ENCODE measurements around the gene LRMDA. TPM values are rescaled to one million over a fixed set of nuclear protein-coding genes. Genes with fewer than 3 reads are reported as not detected.

The LRMDA gene
- total RNA-seq, 1 experiment from 2014 or later, result not detected

DNA sequence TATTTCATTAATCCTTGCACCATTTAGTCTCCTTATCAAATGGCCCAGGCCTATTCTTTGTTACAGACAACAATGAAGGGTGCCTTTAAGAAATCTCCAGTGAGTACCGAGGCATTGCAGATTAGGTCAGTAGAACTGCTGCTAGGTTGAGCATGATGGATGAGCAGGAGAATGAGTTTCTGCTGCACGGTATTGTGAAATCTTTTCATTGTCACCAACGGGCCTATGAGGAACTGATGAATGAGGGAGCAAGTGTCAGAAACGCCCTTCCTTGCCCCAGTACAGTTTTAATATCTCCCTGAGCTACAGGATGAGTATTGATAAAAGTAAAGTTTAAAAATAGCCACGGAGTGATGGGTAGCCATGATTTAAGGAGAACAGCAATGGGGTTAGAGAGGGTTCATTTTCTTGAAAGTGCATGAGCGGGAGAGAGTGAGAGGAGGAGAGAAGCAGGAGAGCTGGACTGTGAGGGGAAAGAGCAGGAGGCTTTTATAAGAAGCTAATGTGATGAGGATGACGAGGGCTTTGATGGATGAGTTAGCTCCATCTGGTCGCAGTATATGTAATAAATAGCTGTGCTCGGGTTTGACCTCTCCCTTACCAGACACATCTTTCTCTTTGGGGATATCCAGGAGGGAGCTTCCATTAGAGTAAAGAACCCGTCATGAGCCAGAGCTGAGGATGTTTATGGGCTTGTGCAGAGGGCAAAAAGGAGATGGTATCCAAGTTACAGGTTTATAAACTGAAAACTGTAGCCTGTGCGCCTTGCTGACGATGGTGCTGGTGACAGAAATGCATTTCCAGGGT lies 526.1 kb downstream of the LRMDA start:
- TF ChIP-seq, protein P1, sequence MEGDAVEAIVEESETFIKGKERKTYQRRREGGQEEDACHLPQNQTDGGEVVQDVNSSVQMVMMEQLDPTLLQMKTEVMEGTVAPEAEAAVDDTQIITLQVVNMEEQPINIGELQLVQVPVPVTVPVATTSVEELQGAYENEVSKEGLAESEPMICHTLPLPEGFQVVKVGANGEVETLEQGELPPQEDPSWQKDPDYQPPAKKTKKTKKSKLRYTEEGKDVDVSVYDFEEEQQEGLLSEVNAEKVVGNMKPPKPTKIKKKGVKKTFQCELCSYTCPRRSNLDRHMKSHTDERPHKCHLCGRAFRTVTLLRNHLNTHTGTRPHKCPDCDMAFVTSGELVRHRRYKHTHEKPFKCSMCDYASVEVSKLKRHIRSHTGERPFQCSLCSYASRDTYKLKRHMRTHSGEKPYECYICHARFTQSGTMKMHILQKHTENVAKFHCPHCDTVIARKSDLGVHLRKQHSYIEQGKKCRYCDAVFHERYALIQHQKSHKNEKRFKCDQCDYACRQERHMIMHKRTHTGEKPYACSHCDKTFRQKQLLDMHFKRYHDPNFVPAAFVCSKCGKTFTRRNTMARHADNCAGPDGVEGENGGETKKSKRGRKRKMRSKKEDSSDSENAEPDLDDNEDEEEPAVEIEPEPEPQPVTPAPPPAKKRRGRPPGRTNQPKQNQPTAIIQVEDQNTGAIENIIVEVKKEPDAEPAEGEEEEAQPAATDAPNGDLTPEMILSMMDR (conservative IDR thresholded peaks at IDR 0.05; ENCODE audit: low read depth, low read length), result no peak
- TF ChIP-seq EZH2 (IDR thresholded peaks at IDR 0.05; ENCODE audit: borderline replicate concordance, low read depth, low read length, poor library complexity, severe bottlenecking), result no peak
- Histone ChIP-seq H3K27ac (ENCODE audit: low read depth, low read length, poor library complexity, severe bottlenecking) (no peak overlapping the region), H3K9me3 (ENCODE audit: low read depth, low read length, poor library complexity, severe bottlenecking) (no peaks in the 10 kb centered on the region), H3K27me3 (replicated peaks; ENCODE audit: insufficient read depth, low read depth, low read length, poor library complexity) (peaks cover 14% of the 10 kb centered on the region), H3K4me3 (ENCODE audit: low read depth, low read length, poor library complexity, severe bottlenecking) (no peak overlapping the region), H3K4me1 (ENCODE audit: insufficient read depth, low read length, poor library complexity, severe bottlenecking) (no peaks in the 10 kb centered on the region), H3K36me3 (ENCODE audit: insufficient read depth, low read length, poor library complexity, severe bottlenecking) (no peaks in the 10 kb centered on the region)
- POLR2A ChIA-PET (ENCODE audit: low non-redundant PET), result interaction anchor here (0.9 kb wide), 1 partner anchor 12 kb away, joined by 3 read pairs; no protein-coding TSS in a partner anchor
- CTCF ChIA-PET, result no interaction called here
- no peak for DNase-seq (ENCODE audit: low spot score)
- intact Hi-C loops (cut with micrococcal nuclease; ENCODE audit: unreplicated experiment), result no loop called here
- no TSS peak for BruUV-seq (replicated peaks)

DNA sequence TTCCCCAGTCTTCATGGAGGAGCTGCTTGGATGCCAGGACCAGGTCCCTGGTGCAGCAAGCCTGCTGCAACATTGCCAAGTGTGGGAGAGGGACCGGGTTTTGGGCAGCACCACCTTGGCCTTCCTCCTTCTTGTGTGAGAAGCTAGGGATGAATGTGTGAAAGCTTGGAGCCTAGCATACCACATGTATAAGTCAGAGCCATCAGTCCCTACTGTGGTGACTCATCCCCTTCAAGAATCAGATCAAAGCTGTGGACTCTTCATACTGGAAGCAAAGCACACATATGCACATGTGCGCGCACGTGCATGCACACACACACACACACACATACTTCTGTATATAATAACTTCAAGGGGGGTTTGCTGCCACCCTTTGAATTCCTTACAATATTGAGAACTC lies 527.8 kb downstream of the LRMDA start:
- no peak overlapping the region for H3K27ac ChIP-seq (ENCODE audit: low read depth, low read length, poor library complexity, severe bottlenecking)
- ChIA-PET CTCF (no interaction called here), POLR2A (ENCODE audit: low non-redundant PET) (no interaction called here)

DNA sequence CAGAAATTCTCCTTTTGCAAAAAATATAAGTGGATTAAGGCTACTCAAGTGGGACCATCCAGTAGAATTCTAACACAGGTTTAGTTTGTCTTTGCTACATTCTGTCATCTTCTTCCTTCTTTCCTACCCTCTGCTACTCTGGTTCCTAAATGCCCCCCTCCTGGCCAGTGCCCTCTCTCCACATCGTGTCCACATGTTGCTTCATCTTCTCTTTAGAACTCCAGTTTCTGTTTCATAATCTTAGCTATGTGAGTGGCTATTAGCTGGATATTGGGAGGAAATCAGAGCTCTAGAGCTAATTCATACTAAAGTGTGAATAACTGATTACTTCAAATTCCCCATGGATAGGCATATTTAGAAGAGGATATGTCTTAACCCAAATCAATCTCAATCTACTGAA lies 528.5 kb downstream of the LRMDA start:
- H3K27ac ChIP-seq (ENCODE audit: low read depth, low read length, poor library complexity, severe bottlenecking), result no peak overlapping the region
- ChIA-PET POLR2A (ENCODE audit: low non-redundant PET) (no interaction called here), CTCF (no interaction called here)
- no peak overlapping the region for H3K4me3 ChIP-seq (ENCODE audit: low read depth, low read length, poor library complexity, severe bottlenecking)
- H3K36me3 ChIP-seq (ENCODE audit: insufficient read depth, low read length, poor library complexity, severe bottlenecking), result no peaks in the 10 kb centered on the region
- TF ChIP-seq, protein P1 (conservative IDR thresholded peaks at IDR 0.05; ENCODE audit: low read depth, low read length), result no peak
- no peak for TF ChIP-seq EZH2 (IDR thresholded peaks at IDR 0.05; ENCODE audit: borderline replicate concordance, low read depth, low read length, poor library complexity, severe bottlenecking)
- intact Hi-C loops (cut with micrococcal nuclease; ENCODE audit: unreplicated experiment), result no loop called here
- H3K27me3 ChIP-seq (replicated peaks; ENCODE audit: insufficient read depth, low read depth, low read length, poor library complexity), result peaks cover 14% of the 10 kb centered on the region
- no peaks in the 10 kb centered on the region for H3K9me3 ChIP-seq (ENCODE audit: low read depth, low read length, poor library complexity, severe bottlenecking)
- no peaks in the 10 kb centered on the region for H3K4me1 ChIP-seq (ENCODE audit: insufficient read depth, low read length, poor library complexity, severe bottlenecking)
- no peak for DNase-seq (ENCODE audit: low spot score)
- no TSS peak for BruUV-seq (replicated peaks)

More for the DNA sequence above, 527.8 kb downstream of the LRMDA start:
- no peaks in the 10 kb centered on the region for H3K4me1 ChIP-seq (ENCODE audit: insufficient read depth, low read length, poor library complexity, severe bottlenecking)
- TF ChIP-seq, protein P1 (conservative IDR thresholded peaks at IDR 0.05; ENCODE audit: low read depth, low read length), result no peak
- no peak for TF ChIP-seq EZH2 (IDR thresholded peaks at IDR 0.05; ENCODE audit: borderline replicate concordance, low read depth, low read length, poor library complexity, severe bottlenecking)
- intact Hi-C loops (cut with micrococcal nuclease; ENCODE audit: unreplicated experiment), result no loop called here
- no peak for DNase-seq (ENCODE audit: low spot score)
- H3K27me3 ChIP-seq (replicated peaks; ENCODE audit: insufficient read depth, low read depth, low read length, poor library complexity), result peaks cover 14% of the 10 kb centered on the region
- H3K4me3 ChIP-seq (ENCODE audit: low read depth, low read length, poor library complexity, severe bottlenecking), result no peak overlapping the region
- H3K36me3 ChIP-seq (ENCODE audit: insufficient read depth, low read length, poor library complexity, severe bottlenecking), result no peaks in the 10 kb centered on the region
- H3K9me3 ChIP-seq (ENCODE audit: low read depth, low read length, poor library complexity, severe bottlenecking), result no peaks in the 10 kb centered on the region
- no TSS peak for BruUV-seq (replicated peaks)
